A549 (cell line): ENCODE measurements around the gene MRPS18B. TPM values are rescaled to one million over a fixed set of nuclear protein-coding genes. Genes with fewer than 3 reads are reported as not detected.

ENCODE experiments used
- ATAC-seq, 2 experiments: fragments of 200-7000 bp in 1 of 2; fragments of >200 bp in 1 of 2; cut with Nextera tagmentation in 1 of 2; cut with Tn5 transposase in 1 of 2; 3 replicates each; pipeline versions ENCODE4 v1.8.0 to v1.9.1; 2018 to 2020; ENCODE audit warnings: mild to moderate bottlenecking in 1 of 2, moderate library complexity in 1 of 2
- CTCF ChIA-PET: fragments of 300-600 bp; sonication (Branson Sonifier 250); formaldehyde crosslinking; extraction: SDS; loops from one replicate; lab custom pipeline; 2021; ENCODE audit warnings: antibody characterized with exemption, inconsistent platforms; lab: Yijun Ruan, JAX
- POLR2A ChIA-PET: fragments of 350-600 bp; formaldehyde crosslinking; extraction: SDS; loops from one replicate; lab custom pipeline; 2021; ENCODE audit warnings: antibody characterized with exemption, inconsistent platforms; lab: Yijun Ruan, JAX
- DNase-seq, 2 experiments: peaks; one replicate each; pipeline versions ENCODE4 v3.0.0 to v3.0.0-alpha.2; 2011 to 2016; ENCODE audit warnings: low read depth in 1 of 2, low spot score in 1 of 2
- FAIRE-seq: peaks from 2 replicates; lab custom pipeline; 2011; peaks lifted over from hg19 to GRCh38; lab: Jason Lieb, UNC
- H3K27ac ChIP-seq, 2 experiments: fragments of >200 bp; sonication (Bioruptor Twin); formaldehyde crosslinking; 3 replicates each; pipeline ENCODE4 v1.5.1; 2016 to 2017
- H3K4me1 ChIP-seq: fragments of >200 bp; sonication (Bioruptor Twin); formaldehyde crosslinking; 3 replicates; pipeline ENCODE4 v1.6.1; 2016
- H3K4me2 ChIP-seq: fragments of >200 bp; sonication (Bioruptor Twin); formaldehyde crosslinking; 3 replicates; pipeline ENCODE4 v1.6.1; 2016
- H3K4me3 ChIP-seq: fragments of >200 bp; sonication (Bioruptor Twin); formaldehyde crosslinking; 3 replicates; pipeline ENCODE4 v1.5.1; 2016
- H3K9me3 ChIP-seq: fragments of >200 bp; sonication (Bioruptor Twin); formaldehyde crosslinking; 3 replicates; pipeline ENCODE4 v1.6.1; 2016
- BCL3 ChIP-seq: fragments of >200 bp; sonication (Bioruptor Twin); formaldehyde crosslinking; IDR thresholded peaks from 3 replicates; pipeline ENCODE4 v1.6.1; 2016
- CHD4 ChIP-seq: fragments of 200-600 bp; sonication (generic); IDR thresholded peaks from 2 replicates; pipeline ENCODE4 v1.6.1; 2016; ENCODE audit warnings: antibody characterized with exemption, mild to moderate bottlenecking, borderline replicate concordance
- CTCF ChIP-seq: fragments of >200 bp; sonication (Bioruptor Twin); formaldehyde crosslinking; IDR thresholded peaks from 3 replicates; pipeline ENCODE4 v1.5.1; 2016
- ELK1 ChIP-seq: fragments of 150-350 bp; IDR thresholded peaks from 2 replicates; pipeline ENCODE4 v1.6.1; 2014; ENCODE audit warnings: low read depth, mild to moderate bottlenecking, low read length
- MYC ChIP-seq: IDR thresholded peaks from 2 replicates; pipeline ENCODE4 v1.6.1; 2012; ENCODE audit warnings: mild to moderate bottlenecking, inconsistent platforms, low read length, improper control_type of control experiment, borderline replicate concordance
- NFE2L2 ChIP-seq: fragments of 150-350 bp; conservative IDR thresholded peaks from 2 replicates; pipeline ENCODE4 v1.6.1; 2014; ENCODE audit warnings: low read length
- PHF8 ChIP-seq: fragments of 200-600 bp; sonication (generic); IDR thresholded peaks from 2 replicates; pipeline ENCODE4 v1.6.1; 2016; ENCODE audit warnings: low read depth, mild to moderate bottlenecking, antibody characterized with exemption, moderate library complexity, borderline replicate concordance
- RARB ChIP-seq: fragments of 250-450 bp; sonication (Bioruptor Pico); IDR thresholded peaks from 2 replicates; pipeline ENCODE4 v1.8.0; 2021; ENCODE audit warnings: mild to moderate bottlenecking, moderate library complexity
- ZFP36 ChIP-seq: fragments of 450-650 bp; IDR thresholded peaks from 2 replicates; pipeline ENCODE4 v1.6.1; 2014; ENCODE audit warnings: borderline replicate concordance; ENCODE audit not compliant: partially characterized antibody
- ZSCAN20 ChIP-seq: fragments of 250-450 bp; sonication (Bioruptor Pico); IDR thresholded peaks from 2 replicates; pipeline ENCODE4 v1.8.0; 2022; ENCODE audit warnings: mild to moderate bottlenecking, moderate library complexity
- WGBS: methylation state at CpG from one replicate; pipeline ENCODE4 v1.1.6; 2017; ENCODE audit errors: missing lambda C conversion rate; 5-methylcytosine and 5-hydroxymethylcytosine counted together
- polyA plus RNA-seq, 4 experiments: library from polyadenylated mRNA; depleted of rRNA in 3 of 4; stranded (reverse); fragments of >200 nt; fragmentation: RNase III in 1 of 4; extraction: RNeasy Plus Mini Kit Qiagen cat#74134 plus additional on column Dnase treatment in 1 of 4; gene quantifications; 2 replicates in 3 of 4; 3 replicates in 1 of 4; pipeline ENCODE4 v1.2.3, GENCODE V29; 2011 to 2017
- TF ChIP-seq, protein P1 (sequence below): fragments of 200-600 bp; sonication (generic); IDR thresholded peaks from 2 replicates; pipeline ENCODE4 v1.6.1; 2016; ENCODE audit warnings: antibody characterized with exemption, mild to moderate bottlenecking, moderate library complexity
- TF ChIP-seq, protein P2 (sequence below): fragments of 250-450 bp; sonication (Bioruptor Pico); IDR thresholded peaks from 2 replicates; pipeline ENCODE4 v1.5.0; 2021; ENCODE audit warnings: mild to moderate bottlenecking, moderate library complexity, borderline replicate concordance
- TF ChIP-seq, protein P3 (sequence below): IDR thresholded peaks from 2 replicates; pipeline ENCODE4 v1.6.1; 2012; ENCODE audit warnings: low read depth, borderline replicate concordance

Gene MRPS18B
- polyA plus RNA-seq, 2 of the 4 experiments (the other 2 are of a cell fraction): 85.3 to 91.1 TPM

DNA sequence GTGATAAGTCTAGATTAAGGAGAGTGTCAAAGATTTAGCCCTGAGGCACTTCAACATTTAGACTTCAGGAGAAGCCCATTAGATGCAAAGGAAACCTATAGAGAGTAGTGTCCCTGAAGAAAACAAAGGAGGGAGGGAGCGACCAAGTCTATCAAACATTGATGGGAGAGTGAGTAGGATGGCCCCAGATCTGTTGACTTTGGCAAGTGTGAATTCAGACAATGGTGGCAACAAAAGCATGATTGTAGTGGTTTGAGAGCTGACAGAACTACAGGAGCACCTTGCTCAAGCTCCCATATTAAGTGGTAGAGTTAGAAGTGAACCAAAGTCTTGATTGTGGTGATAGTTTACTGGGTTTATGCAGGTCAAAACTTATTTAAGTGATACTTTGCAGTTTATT is 47.4 kb upstream of the MRPS18B start:
- TF ChIP-seq ZFP36 (no peak), BCL3 (no peak), RARB (CRISPR knock-in tag) (no peak), CHD4 (no peak), CTCF (no peak), ELK1 (no peak), PHF8 (no peak), MYC (no peak)
- TF ChIP-seq, protein P1, sequence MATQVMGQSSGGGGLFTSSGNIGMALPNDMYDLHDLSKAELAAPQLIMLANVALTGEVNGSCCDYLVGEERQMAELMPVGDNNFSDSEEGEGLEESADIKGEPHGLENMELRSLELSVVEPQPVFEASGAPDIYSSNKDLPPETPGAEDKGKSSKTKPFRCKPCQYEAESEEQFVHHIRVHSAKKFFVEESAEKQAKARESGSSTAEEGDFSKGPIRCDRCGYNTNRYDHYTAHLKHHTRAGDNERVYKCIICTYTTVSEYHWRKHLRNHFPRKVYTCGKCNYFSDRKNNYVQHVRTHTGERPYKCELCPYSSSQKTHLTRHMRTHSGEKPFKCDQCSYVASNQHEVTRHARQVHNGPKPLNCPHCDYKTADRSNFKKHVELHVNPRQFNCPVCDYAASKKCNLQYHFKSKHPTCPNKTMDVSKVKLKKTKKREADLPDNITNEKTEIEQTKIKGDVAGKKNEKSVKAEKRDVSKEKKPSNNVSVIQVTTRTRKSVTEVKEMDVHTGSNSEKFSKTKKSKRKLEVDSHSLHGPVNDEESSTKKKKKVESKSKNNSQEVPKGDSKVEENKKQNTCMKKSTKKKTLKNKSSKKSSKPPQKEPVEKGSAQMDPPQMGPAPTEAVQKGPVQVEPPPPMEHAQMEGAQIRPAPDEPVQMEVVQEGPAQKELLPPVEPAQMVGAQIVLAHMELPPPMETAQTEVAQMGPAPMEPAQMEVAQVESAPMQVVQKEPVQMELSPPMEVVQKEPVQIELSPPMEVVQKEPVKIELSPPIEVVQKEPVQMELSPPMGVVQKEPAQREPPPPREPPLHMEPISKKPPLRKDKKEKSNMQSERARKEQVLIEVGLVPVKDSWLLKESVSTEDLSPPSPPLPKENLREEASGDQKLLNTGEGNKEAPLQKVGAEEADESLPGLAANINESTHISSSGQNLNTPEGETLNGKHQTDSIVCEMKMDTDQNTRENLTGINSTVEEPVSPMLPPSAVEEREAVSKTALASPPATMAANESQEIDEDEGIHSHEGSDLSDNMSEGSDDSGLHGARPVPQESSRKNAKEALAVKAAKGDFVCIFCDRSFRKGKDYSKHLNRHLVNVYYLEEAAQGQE: no peak
- TF ChIP-seq, protein P2, sequence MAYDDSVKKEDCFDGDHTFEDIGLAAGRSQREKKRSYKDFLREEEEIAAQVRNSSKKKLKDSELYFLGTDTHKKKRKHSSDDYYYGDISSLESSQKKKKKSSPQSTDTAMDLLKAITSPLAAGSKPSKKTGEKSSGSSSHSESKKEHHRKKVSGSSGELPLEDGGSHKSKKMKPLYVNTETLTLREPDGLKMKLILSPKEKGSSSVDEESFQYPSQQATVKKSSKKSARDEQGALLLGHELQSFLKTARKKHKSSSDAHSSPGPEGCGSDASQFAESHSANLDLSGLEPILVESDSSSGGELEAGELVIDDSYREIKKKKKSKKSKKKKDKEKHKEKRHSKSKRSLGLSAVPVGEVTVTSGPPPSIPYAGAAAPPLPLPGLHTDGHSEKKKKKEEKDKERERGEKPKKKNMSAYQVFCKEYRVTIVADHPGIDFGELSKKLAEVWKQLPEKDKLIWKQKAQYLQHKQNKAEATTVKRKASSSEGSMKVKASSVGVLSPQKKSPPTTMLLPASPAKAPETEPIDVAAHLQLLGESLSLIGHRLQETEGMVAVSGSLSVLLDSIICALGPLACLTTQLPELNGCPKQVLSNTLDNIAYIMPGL (CRISPR knock-in tag): no peak
- TF ChIP-seq, protein P3, sequence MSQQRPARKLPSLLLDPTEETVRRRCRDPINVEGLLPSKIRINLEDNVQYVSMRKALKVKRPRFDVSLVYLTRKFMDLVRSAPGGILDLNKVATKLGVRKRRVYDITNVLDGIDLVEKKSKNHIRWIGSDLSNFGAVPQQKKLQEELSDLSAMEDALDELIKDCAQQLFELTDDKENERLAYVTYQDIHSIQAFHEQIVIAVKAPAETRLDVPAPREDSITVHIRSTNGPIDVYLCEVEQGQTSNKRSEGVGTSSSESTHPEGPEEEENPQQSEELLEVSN: no peak
- POLR2A ChIA-PET: interaction anchor here (1.3 to 1.6 kb wide), 4 partner anchors 13 to 48 kb away, joined by 3 to 15 read pairs (median 5); partner anchors contain the start of genes GNL1, MRPS18B and PRR3
- Histone ChIP-seq H3K9me3 (no peaks in the 10 kb centered on the region), H3K27ac (no peak overlapping the region; a peak in 1 of 6 replicates), H3K4me1 (peaks cover 14% of the 10 kb centered on the region), H3K4me3 (peak overlapping the region; percentile 52; the same call in 2 of the 3 replicates), H3K4me2 (peak overlapping the region; percentile 86)
- ATAC-seq: no peak
- CTCF ChIA-PET: interaction anchor here (1.4 to 1.8 kb wide), 2 partner anchors 22 to 29 kb away, joined by 4 to 5 read pairs; no protein-coding TSS in a partner anchor
- no peak for DNase-seq
- 28% methylated on average over 1 of the region's 1 CpG for WGBS
- FAIRE-seq: no peak

DNA sequence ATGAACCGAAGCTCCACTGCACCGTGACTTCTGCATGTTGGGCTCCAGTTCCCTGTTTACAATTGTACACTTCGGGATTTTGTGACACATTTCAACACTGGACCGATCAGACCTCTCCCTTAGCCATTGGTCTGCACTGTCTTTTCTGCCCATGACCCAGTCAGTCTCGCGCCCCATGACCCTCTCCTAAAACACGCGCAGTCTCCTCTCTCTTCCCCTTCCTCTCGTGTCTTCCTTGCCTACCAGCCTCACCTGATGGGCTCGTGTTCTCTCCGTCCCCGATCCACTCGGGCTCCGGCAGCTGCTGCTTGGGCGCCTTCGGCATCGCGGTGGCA is 46.9 kb upstream of the MRPS18B start:
- no peak for TF ChIP-seq NFE2L2
- TF ChIP-seq ZSCAN20 (CRISPR knock-in tag): 0 out of 2 replicates have a peak, but pooled peaks have one; percentile 31
- CTCF ChIA-PET: interaction anchor here (1.4 to 1.8 kb wide), 2 partner anchors 22 to 30 kb away, joined by 4 to 5 read pairs; no protein-coding TSS in a partner anchor
- Histone ChIP-seq H3K4me1 (peaks cover 14% of the 10 kb centered on the region), H3K9me3 (no peaks in the 10 kb centered on the region), H3K4me2 (peak overlapping the region; percentile 86), H3K27ac (peak overlapping the region; percentile 89 to 99), H3K4me3 (peak overlapping the region; percentile 52)
- peak; percentile 30 to 51; a peak in 5 of 6 replicates for ATAC-seq
- 6% methylated on average over 18 of the region's 18 CpGs for WGBS
- no peak for FAIRE-seq
- POLR2A ChIA-PET: interaction anchor here (0.5 to 1.6 kb wide), 10 partner anchors 9 to 1103 kb away, joined by 3 to 15 read pairs (median 4); partner anchors contain the start of genes GNL1, MRPS18B and PRR3
- DNase-seq: peak in 1 of 2 experiments; percentile 12
